Mesodermal cell (in vitro differentiated cells): Measurements from ENCODE around the gene EPHA2.
"Not testable (repeated sequence)": the region's sequence is repeated elsewhere in the genome, so short reads cannot be mapped to it uniquely, and the experiment has no call there.

ENCODE experiments used
- H3K27ac ChIP-seq: 2 replicates; pipeline ENCODE4 v1.7.0; 2013; ENCODE audit warnings: mild to moderate bottlenecking, low read depth, low read length, moderate library complexity; ENCODE audit not compliant: severe bottlenecking
- H3K36me3 ChIP-seq: 2 replicates; pipeline ENCODE4 v1.7.1; 2013; ENCODE audit warnings: mild to moderate bottlenecking, low read length, moderate library complexity; ENCODE audit not compliant: control insufficient read depth, insufficient read depth
- H3K4me1 ChIP-seq: one replicate; pipeline ENCODE4 v1.7.1; 2013; ENCODE audit warnings: mild to moderate bottlenecking, low read length; ENCODE audit not compliant: insufficient read depth, control insufficient read depth, poor library complexity, severe bottlenecking
- H3K4me3 ChIP-seq: 2 replicates; pipeline ENCODE4 v1.7.0; 2013; ENCODE audit warnings: low read length, control low read depth, mild to moderate bottlenecking; ENCODE audit not compliant: insufficient read depth, poor library complexity, severe bottlenecking; ENCODE audit errors: extremely low read depth
- H3K9me3 ChIP-seq: 2 replicates; pipeline ENCODE4 v1.7.1; 2013; ENCODE audit warnings: mild to moderate bottlenecking, low read length, moderate library complexity; ENCODE audit not compliant: control insufficient read depth
- WGBS, 2 experiments: methylation state at CpG; one replicate each; pipeline ENCODE4 v1.1.5; 2013; ENCODE audit warnings: missing lambda C conversion rate in 2 of 2; ENCODE audit not compliant: insufficient coverage in 2 of 2; 5-methylcytosine and 5-hydroxymethylcytosine counted together

Gene EPHA2

GRCh38 chr1:16165548-16165947, 9.7 kb upstream of the EPHA2 start:
- H3K4me3 ChIP-seq = no peak overlapping the region
- H3K4me1 ChIP-seq = peaks cover 47% of the 10 kb centered on the region
- 64 to 86% methylated on average over 5 to 6 of the region's 7 CpGs for WGBS, 2 experiments
- H3K36me3 ChIP-seq = no peaks in the 10 kb centered on the region
- no peaks in the 10 kb centered on the region for H3K9me3 ChIP-seq
- no peak overlapping the region for H3K27ac ChIP-seq

GRCh38 chr1:16165073-16165364, 9.2 kb upstream of the EPHA2 start:
- no peaks in the 10 kb centered on the region for H3K9me3 ChIP-seq
- H3K27ac ChIP-seq = peak overlapping the region; percentile 23
- H3K36me3 ChIP-seq = no peaks in the 10 kb centered on the region
- no peak overlapping the region for H3K4me3 ChIP-seq
- peaks cover 47% of the 10 kb centered on the region for H3K4me1 ChIP-seq
- WGBS, 2 experiments = 76 to 78% methylated on average over 3 to 4 of the region's 5 CpGs

- H3K36me3 ChIP-seq = no peaks in the 10 kb centered on the region
- H3K9me3 ChIP-seq = no peaks in the 10 kb centered on the region
- peaks cover 47% of the 10 kb centered on the region for H3K4me1 ChIP-seq
- no peak overlapping the region for H3K4me3 ChIP-seq
- WGBS, 2 experiments = 60 to 77% methylated on average over 11 to 13 of the region's 17 CpGs
- peak overlapping the region; percentile 72 for H3K27ac ChIP-seq
Observed at GRCh38 chr1:16164213-16165072, 8.6 kb upstream of the EPHA2 start.

GRCh38 chr1:16163608-16164212, 7.8 kb upstream of the EPHA2 start:
- H3K27ac ChIP-seq = peak overlapping the region; percentile 72

GRCh38 chr1:16162163-16162822, 6.4 kb upstream of the EPHA2 start:
- WGBS, 2 experiments = 16 to 27% methylated on average over 16 to 25 of the region's 32 CpGs
- H3K4me3 ChIP-seq = no peak overlapping the region
- no peaks in the 10 kb centered on the region for H3K9me3 ChIP-seq
- H3K27ac ChIP-seq = no peak overlapping the region
- H3K4me1 ChIP-seq = peaks cover 36% of the 10 kb centered on the region
- no peaks in the 10 kb centered on the region for H3K36me3 ChIP-seq

More at GRCh38 chr1:16163608-16164212, 7.8 kb upstream of the EPHA2 start:
- not testable (repeated sequence) for H3K9me3 ChIP-seq, H3K36me3 ChIP-seq, H3K4me3 ChIP-seq
- peaks cover 44% of the 10 kb centered on the region for H3K4me1 ChIP-seq
- 86 to 94% methylated on average over 6 to 8 of the region's 12 CpGs for WGBS, 2 experiments

GRCh38 chr1:16161717-16162116, 5.8 kb upstream of the EPHA2 start:
- 61 to 85% methylated on average over 2 to 5 of the region's 5 CpGs for WGBS, 2 experiments
- Histone ChIP-seq H3K4me1 (peaks cover 41% of the 10 kb centered on the region), H3K27ac (no peak overlapping the region), H3K9me3 (no peaks in the 10 kb centered on the region), H3K4me3 (no peak overlapping the region), H3K36me3 (no peaks in the 10 kb centered on the region)

GRCh38 chr1:16158993-16159831, 3.3 kb upstream of the EPHA2 start:
- peaks cover 2% of the 10 kb centered on the region for H3K36me3 ChIP-seq

GRCh38 chr1:16158025-16158424, 2.2 kb upstream of the EPHA2 start:
- Histone ChIP-seq H3K9me3 (no peaks in the 10 kb centered on the region), H3K4me1 (peaks cover 24% of the 10 kb centered on the region), H3K36me3 (peaks cover 11% of the 10 kb centered on the region), H3K27ac (no peak overlapping the region), H3K4me3 (no peak overlapping the region)
- WGBS, 2 experiments = 92 to 98% methylated on average over 5 of the region's 5 CpGs

More at GRCh38 chr1:16158993-16159831, 3.3 kb upstream of the EPHA2 start:
- 95% methylated on average over 6 to 10 of the region's 16 CpGs for WGBS, 2 experiments
- no peak overlapping the region for H3K4me3 ChIP-seq
- H3K4me1 ChIP-seq = peaks cover 32% of the 10 kb centered on the region
- H3K9me3 ChIP-seq = no peaks in the 10 kb centered on the region
- H3K27ac ChIP-seq = no peak overlapping the region

- WGBS, 2 experiments = 63 to 65% methylated on average over 11 to 13 of the region's 13 CpGs
- Histone ChIP-seq H3K9me3 (no peaks in the 10 kb centered on the region), H3K4me3 (no peak overlapping the region), H3K4me1 (peaks cover 23% of the 10 kb centered on the region), H3K36me3 (peaks cover 13% of the 10 kb centered on the region), H3K27ac (peak overlapping the region; percentile 89)
Observed at GRCh38 chr1:16156848-16157495, 1.1 kb upstream of the EPHA2 start.
